HG02610 (cell line): Measurements from ENCODE around the gene DGKD.

Experiments
- ATAC-seq: cut with Tn5 transposase; IDR thresholded peaks from one replicate; pipeline ENCODE4 v1.9.1; 2021; ENCODE audit warnings: mild to moderate bottlenecking, moderate library complexity; ENCODE audit not compliant: unreplicated experiment

Gene DGKD, protein sequence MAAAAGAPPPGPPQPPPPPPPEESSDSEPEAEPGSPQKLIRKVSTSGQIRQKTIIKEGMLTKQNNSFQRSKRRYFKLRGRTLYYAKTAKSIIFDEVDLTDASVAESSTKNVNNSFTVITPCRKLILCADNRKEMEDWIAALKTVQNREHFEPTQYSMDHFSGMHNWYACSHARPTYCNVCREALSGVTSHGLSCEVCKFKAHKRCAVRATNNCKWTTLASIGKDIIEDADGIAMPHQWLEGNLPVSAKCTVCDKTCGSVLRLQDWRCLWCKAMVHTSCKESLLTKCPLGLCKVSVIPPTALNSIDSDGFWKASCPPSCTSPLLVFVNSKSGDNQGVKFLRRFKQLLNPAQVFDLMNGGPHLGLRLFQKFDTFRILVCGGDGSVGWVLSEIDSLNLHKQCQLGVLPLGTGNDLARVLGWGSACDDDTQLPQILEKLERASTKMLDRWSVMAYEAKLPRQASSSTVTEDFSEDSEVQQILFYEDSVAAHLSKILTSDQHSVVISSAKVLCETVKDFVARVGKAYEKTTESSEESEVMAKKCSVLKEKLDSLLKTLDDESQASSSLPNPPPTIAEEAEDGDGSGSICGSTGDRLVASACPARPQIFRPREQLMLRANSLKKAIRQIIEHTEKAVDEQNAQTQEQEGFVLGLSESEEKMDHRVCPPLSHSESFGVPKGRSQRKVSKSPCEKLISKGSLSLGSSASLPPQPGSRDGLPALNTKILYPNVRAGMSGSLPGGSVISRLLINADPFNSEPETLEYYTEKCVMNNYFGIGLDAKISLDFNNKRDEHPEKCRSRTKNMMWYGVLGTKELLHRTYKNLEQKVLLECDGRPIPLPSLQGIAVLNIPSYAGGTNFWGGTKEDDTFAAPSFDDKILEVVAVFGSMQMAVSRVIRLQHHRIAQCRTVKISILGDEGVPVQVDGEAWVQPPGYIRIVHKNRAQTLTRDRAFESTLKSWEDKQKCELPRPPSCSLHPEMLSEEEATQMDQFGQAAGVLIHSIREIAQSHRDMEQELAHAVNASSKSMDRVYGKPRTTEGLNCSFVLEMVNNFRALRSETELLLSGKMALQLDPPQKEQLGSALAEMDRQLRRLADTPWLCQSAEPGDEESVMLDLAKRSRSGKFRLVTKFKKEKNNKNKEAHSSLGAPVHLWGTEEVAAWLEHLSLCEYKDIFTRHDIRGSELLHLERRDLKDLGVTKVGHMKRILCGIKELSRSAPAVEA

DNA sequence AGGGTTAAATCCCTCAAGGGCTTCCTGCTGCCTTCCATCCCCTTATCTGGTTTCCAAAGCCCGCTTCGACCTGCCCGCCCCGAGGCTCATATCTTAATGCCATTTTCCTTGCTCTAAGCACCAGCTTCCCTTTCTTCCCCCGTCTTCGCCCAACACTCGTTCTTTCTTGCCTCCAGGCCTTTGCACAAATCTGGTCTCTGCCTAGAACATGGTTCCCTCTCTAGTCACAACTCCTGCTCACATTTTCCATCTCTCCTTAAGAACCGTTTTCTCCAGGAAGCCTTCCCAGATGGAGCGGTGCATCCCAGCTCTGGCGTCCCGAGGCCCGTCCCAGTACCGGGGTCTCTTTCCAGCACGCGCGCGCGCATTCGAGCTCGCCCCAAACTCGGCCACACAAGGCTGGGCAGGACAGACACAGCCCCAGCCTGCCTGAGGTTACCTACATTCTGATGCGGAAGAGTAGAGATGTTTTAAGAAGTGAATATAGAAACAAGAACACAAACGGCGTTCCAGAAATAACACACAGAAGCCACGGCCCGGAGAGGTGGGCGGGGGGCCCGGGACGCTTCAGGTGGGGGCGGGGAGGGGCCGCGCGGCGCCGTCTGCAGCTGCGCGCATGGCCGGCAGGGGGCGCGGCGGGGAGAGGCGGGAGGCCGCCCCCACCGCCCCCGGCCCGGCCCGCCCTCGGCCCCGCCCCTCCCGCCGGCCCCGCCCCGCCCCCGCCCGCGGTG lies at the start of gene DGKD:
Gene DGKD, plus strand, starts transcription at position 726 of the 731 bp plus-strand sequence. CDS start 25 bp downstream, outside the sequence.
- ATAC-seq: peak; percentile 57

DNA sequence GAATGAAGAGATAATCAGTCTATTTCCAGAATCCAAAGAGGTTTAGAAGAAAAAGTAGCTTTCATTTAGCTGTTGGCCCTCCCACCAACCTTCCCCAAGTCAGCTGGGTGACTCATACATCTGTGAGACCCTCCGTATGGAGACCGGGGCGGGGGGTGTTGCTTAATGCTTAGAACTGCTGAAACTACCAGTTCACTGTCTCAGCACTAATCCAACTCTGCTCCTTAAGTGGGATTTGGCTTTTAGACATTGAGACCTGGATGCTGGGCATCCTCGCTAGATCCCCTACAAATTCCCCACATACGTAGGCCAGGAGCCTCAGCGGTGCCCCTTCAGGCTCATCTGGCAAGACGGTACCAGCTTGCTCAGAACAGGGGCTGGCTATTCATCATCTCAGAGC lies 46.7 kb upstream of the DGKD start, which contains the start of gene SAG:
Gene SAG, plus strand, starts transcription at position 252 of the 400 bp plus-strand sequence. CDS start 1,374 bp downstream, outside the sequence.
- no peak for ATAC-seq

DNA sequence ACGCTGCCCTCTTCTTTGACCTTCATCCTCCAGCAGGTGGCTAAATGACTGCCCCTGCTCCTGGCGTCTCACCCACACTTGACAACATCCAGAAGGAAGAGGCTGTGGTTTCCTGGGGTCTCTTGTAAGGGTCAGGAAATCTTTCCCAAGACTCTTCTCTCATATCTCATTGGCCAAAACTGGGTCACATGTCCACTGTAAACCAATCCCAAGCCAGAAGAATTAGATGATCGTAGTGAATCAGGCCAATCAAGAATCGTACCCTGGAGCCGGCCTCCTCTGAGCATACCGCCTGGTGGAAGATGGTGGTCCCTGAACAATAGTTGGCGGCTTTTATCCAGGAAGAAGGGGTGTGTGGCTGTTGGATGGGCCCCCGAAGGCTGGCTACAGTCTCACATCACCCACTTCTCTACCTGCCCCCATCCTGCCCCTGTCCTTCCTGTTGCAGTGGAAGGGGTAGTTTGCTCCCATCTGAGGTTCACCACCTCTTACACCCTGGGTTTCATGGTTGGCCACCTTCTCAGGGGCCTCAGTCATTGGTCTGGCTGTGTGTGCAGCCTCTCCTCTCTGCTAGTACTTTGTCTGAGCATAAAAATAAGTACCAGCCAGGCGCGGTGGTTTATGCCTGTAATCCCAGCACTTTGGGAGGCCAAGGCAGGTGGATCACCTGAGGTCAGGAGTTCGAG lies 42.9 kb upstream of the DGKD start:
- ATAC-seq: no peak

DNA sequence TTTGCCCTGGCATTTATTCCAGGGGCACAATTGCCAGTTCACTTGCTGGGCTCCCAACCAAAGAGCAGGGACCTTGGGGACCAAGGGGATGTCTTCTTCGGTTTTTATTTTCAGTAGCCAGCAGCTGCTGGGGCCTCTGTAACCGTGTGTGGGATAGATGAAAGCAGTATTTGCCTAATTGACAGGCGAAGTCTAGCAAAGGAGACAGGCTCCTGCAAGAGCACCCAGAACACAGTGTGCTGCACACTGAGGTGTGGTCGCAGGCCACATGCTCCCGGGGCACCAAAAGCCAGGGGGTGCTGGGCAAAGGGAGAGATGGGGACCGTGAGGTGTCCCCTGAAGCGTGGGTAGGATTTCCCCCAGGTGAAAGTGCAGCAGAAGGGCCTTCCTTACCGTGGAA lies 41.4 kb upstream of the DGKD start:
- no peak for ATAC-seq

DNA sequence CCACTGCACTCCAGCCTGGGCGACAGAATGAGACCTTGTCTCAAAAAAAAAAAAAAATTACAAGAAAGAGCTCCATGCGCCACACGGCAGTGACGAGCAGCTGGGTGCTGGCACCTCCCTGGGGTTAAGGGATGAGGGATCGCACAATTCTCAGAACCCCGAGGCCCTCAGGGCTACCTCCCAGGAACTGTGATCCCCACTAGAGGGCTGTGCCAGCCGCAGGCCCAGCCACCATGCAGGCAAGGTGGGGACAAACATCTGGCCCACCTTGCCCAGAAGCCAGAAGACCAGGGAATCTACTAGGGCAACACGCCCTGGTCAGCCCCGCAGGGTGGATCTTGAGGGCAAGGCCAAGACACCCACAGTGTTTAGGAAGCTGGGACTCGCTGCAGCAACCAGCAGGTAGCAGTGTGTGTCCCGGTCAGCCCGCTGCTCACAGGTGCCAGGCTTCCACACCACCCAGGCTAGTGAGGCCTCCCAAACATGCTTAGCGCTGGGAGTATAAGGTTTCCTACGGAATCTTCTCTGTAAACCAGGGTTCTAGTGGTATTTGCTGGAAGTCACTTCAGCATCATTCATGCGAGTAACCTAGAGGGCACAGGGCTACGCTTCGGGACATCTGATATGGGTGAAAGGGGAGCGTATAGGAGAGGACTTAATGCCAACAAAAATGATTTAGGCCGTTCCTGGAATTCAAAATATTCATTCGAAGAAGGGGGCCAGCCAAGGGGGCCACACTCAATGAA lies 39.9 kb upstream of the DGKD start:
- no peak for ATAC-seq

DNA sequence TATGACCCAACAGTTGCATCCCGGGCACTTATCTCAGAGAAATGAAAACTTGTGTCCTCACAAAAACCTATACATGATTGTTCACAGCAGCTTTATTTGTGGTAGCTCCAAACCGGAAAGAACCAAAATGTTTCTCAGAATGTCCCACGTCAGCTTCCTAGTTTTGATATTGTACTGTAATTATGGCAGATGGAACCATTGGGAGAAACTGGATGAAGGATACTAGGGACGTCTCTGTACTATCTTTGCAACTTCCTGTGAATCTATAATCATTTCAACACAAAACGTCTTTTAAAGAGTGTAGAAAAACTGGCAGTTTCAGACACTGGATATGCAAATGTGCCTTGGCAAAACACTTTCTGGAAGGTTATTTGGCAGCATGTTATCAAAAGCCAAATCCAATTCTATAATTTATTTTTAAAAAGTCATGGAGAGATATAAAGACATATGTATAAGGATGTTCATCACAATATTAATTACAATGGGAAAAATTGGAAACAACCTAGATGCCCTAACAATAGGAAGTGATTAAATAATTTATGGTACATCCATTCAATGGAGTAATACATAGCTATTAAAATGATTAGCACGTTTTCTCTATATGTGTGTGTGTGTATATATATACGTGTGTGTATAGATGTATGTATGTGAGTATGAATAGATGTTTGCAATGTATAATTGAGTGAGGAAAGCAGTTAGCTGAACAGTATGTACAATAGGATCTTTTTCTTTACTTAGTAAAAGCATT lies 36.9 kb upstream of the DGKD start:
- ATAC-seq: no peak

DNA sequence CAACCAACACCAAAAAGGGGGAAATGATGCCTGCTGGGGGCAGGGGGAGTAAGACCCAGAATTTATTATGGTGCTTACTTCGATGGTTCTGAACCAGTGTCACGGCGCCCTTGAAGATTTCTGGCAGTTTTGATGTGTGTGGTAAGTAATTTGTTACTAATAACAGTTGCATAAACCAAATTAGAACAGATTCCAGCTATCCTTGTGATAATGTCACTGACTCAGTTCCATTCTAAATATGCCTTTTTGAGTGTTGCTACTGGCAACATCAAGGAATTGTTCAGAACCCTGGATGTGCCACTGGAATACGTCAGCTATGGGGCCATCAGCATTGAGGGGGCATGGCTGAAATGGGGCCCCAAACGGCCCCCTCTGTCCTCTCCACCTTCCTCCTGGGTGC lies 35.0 kb upstream of the DGKD start:
- no peak for ATAC-seq

DNA sequence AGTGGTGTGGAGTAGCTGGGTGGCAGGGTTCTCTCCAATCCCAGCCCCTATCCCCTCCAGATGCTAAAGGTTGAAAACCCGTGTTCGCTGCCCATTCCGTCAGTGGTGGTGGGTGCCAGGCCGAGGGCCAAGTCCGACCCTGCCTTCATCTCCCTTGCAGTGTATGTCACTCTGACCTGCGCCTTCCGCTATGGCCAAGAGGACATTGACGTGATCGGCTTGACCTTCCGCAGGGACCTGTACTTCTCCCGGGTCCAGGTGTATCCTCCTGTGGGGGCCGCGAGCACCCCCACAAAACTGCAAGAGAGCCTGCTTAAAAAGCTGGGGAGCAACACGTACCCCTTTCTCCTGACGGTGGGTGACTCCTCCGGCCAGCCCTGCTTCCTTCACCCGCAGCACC lies 33.8 kb upstream of the DGKD start:
- ATAC-seq: no peak

DNA sequence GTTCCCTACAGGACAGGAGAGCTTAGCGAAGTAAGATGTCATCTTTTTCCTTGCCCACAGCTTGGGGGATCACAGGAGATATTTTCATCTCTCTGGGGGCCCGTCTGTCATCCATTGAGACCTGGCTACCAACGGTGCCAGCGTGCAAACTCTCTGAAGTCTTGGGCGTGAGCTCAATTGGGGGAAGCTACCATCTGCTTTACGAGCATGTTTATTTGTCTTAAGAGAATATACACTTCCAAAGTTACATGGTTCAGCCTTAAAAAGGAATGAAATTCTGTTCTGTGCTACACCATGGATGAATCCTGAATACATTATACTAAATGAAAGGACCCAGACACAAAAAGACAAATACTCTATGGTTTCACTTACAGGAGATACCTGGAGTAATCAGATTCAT lies 33.1 kb upstream of the DGKD start:
- no peak for ATAC-seq

DNA sequence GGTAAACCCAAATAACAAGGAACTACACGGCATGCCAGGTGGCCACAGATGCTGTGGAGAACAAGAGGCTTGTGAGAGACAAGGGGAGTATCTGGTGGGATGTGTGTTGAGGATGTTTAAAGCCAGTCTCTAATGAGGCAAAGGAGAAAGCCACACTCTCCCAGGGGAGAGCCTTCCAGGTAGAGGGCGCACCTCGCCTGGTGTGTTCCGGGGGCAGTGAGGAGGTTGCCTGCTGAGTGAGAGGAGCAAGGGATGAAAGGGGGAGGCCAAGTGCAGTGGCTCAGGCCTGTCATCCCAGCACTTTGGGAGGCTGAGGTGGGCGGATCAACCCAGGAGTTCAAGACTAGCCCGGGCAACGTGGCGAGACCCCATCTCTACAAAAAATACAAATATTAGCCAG lies 30.4 kb upstream of the DGKD start:
- no peak for ATAC-seq

DNA sequence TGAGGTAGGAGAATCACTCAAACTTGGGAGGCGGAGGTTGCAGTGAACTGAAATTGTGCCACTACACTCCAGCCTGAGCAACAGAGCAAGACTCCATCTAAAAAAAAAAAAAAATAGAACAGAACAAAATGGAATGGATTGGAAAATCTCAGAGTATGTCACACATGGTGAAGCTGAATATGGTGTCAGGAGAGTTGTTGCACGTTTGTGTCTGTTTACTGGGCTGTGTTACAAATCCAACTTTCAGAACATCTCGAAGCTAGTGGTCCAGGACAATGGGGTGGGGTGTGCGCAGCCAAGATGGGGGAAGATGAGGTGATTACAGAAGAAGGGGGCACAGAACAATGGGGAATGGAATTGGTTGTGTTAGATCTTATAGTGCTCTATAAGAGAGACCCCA lies 29.0 kb upstream of the DGKD start:
- no peak for ATAC-seq

DNA sequence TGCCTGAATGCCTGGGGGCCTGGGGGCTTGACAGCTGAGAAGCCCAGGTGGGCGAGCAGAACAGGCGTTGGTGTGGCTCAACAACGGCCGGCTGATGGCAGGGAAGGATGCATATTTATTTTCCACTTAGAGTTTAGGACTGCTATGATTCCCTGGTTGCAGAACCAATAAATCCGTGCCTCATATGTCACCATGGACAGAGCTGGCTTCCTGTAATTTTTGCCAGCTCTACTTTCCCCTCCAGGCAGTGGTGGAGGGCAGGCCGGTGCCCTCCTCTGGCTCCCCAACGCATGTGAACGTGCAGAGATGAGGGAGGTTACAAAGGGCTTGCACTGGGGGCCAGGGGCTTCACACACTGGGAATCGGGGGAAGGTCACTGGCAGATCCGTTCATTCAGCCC lies 28.5 kb upstream of the DGKD start:
- no peak for ATAC-seq

DNA sequence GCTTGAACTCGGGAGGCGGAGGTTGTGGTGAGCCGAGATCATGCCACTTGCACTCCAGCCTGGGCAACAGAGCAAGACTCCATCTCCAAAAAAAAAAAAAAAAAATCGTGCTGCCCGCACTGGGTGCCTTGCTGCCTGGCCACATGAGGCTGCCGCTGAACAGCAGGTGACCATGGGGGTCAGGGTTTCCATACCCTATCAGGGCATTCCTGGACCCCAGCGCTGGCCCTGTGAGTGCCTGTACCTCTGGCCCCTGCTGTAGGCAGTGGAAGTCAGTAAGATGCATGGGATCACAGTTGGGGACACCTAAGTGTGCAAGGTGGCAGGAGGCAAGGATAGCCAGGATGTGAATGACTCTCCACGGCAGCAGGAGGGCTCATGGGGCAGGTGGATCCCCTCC lies 27.8 kb upstream of the DGKD start:
- no peak for ATAC-seq

DNA sequence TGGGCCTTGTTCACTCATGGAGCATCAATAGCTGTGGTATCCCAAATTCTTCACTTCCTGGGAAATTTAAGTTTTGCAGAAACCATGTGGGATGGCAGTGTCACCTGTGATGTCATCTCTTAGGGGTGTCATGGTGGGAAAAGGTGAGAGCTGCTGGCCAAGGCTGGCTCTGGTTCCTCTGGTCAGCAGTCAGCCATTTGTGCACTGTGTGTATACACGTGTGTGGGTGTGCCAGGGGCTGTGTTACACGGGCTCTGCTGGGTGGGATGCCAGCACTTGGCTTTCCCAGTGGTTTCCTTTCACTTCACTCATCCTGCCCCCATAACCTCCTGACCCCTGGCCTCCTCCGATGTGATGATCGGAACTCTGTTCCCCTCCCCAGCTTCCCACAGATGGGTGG lies 25.4 kb upstream of the DGKD start:
- ATAC-seq: no peak

DNA sequence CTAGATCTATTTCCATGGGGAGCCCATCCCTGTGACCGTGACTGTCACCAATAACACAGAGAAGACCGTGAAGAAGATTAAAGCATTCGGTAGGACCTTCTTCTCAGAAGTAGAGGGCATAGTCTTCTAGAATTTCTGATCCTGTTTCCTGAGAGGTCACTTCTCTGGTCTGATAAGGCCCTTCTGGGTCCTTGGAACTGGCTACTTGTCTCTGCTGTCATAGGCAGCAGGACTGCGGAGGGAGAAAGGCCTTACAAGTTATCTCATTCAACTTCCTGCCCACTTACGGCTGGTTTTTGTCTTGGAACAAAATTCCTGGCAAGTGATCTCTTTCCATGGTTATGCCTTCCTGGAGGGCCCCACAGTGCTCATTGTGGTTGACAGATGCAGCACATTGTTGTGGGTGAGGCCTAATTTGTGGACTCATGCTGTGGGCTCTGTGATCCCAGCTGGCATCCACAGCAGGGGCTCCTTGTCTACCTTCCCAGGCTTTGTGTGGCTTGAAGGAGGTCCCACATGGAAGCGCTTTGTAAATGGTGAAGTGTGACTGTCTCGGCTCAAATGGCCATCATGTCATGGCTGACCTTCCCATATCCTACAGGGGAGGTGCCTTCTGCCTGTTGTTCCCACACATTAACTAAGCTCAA lies 24.7 kb upstream of the DGKD start:
- ATAC-seq: no peak

DNA sequence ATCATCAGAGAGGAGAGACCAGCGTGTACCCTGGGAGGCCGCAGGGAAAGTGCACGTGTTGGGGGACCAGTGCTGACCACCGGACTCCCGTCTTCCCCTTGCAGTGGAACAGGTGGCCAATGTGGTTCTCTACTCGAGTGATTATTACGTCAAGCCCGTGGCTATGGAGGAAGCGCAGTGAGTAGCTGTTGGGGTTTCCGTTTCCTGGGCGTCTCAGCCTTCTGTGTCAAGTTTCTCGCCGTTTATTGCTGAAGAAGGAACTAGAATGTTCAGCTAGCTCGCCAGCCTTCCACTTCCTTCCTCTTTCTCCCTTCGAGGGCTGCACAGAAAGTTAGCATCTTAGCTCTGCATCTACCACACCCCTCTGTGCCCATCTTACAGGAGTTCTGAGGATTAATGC lies 22.8 kb upstream of the DGKD start:
- peak; percentile 84 for ATAC-seq

DNA sequence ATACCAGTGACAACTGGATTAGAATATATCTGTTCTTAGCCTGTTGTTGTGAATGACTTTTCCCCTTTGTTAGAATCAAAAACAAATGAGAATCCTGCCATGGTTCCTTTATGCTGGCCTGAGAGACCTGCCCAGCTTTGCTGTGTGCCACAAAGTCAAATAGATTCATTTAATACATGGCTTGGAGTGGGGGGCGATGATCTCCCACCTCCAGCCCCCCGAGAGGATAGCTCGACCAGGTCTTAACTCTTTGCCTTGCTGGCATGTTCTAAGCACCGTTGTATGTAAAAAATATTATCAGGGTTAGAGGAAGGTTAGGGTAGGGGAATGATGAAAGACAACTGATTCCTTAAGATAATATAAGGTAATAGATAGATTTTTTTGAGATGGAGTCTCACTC lies 22.2 kb upstream of the DGKD start:
- ATAC-seq: no peak

DNA sequence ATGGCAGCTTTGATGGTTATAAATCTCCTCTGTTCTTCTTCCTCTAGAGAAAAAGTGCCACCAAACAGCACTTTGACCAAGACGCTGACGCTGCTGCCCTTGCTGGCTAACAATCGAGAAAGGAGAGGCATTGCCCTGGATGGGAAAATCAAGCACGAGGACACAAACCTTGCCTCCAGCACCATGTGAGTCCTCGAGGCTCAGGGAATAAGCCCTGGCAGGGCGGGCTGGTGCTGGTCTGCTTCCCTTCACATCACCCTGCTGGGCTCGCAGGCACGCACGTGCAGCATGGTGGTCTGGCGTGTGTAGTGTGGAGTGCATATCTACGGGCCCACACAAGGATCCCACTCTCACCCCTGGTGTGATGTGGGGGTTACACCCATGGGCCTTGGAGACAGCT lies 19.4 kb upstream of the DGKD start:
- ATAC-seq: no peak
